Mesenchymal stem cell (in vitro differentiated cells and primary cell): ENCODE data around the gene CEP89.
A peak's percentile ranks its signal among the peaks of the same experiment; 100 is the strongest.

Source experiments
- DNase-seq: peaks from one replicate; pipeline ENCODE4 v3.0.0-alpha.2; 2013
- H2AFZ ChIP-seq: one replicate; pipeline ENCODE4 v1.6.1; 2013; ENCODE audit warnings: low read depth, mild to moderate bottlenecking, control low read depth, inconsistent platforms, low read length, moderate library complexity
- H2AK5ac ChIP-seq: 2 replicates; pipeline ENCODE4 v1.6.1; 2013; ENCODE audit warnings: low read length, moderate library complexity, mild to moderate bottlenecking, inconsistent platforms; ENCODE audit not compliant: severe bottlenecking
- H2BK120ac ChIP-seq: one replicate; pipeline ENCODE4 v1.6.1; 2013; ENCODE audit warnings: low read depth, mild to moderate bottlenecking, inconsistent platforms, low read length, moderate library complexity
- H2BK12ac ChIP-seq, 2 experiments: one replicate each; pipeline ENCODE4 v1.6.1; 2013; ENCODE audit warnings: inconsistent platforms in 2 of 2, low read length in 2 of 2, mild to moderate bottlenecking in 2 of 2, moderate library complexity in 2 of 2, control low read depth in 1 of 2
- H2BK15ac ChIP-seq: one replicate; pipeline ENCODE4 v1.6.1; 2013; ENCODE audit warnings: mild to moderate bottlenecking, low read depth, inconsistent platforms; ENCODE audit not compliant: poor library complexity, severe bottlenecking
- H2BK5ac ChIP-seq: 2 replicates; pipeline ENCODE4 v1.6.1; 2013; ENCODE audit warnings: low read depth, mild to moderate bottlenecking, low read length, control low read depth, inconsistent platforms; ENCODE audit not compliant: poor library complexity, severe bottlenecking
- H3K14ac ChIP-seq, 2 experiments: one replicate each; pipeline ENCODE4 v1.6.1; 2013; ENCODE audit warnings: inconsistent platforms in 2 of 2, low read length in 2 of 2, control low read depth in 1 of 2, mild to moderate bottlenecking in 1 of 2, moderate library complexity in 1 of 2
- H3K18ac ChIP-seq, 2 experiments: one replicate each; pipeline ENCODE4 v1.6.1; 2013; ENCODE audit warnings: inconsistent platforms in 2 of 2, low read length in 2 of 2, control low read depth in 1 of 2, low read depth in 1 of 2, mild to moderate bottlenecking in 1 of 2
- H3K23ac ChIP-seq, 2 experiments: one replicate each; pipeline ENCODE4 v1.6.1; 2013; ENCODE audit warnings: inconsistent platforms in 2 of 2, low read length in 2 of 2, mild to moderate bottlenecking in 2 of 2, moderate library complexity in 2 of 2, control low read depth in 1 of 2
- H3K27ac ChIP-seq: 2 replicates; pipeline ENCODE4 v1.5.1; 2013; ENCODE audit warnings: mild to moderate bottlenecking, moderate library complexity, low read length, control low read depth, inconsistent platforms; ENCODE audit not compliant: poor library complexity, severe bottlenecking
- H3K27me3 ChIP-seq, 2 experiments: 2 replicates each; pipeline versions ENCODE4 v1.6.1 to v1.7.0; 2013; ENCODE audit warnings: low read length in 2 of 2, mild to moderate bottlenecking in 2 of 2, moderate library complexity in 2 of 2, control low read depth in 1 of 2, inconsistent platforms in 1 of 2; ENCODE audit not compliant: control insufficient read depth in 1 of 2, insufficient read depth in 1 of 2
- H3K36me3 ChIP-seq, 2 experiments: 2 replicates each; pipeline versions ENCODE4 v1.6.1 to v1.7.0; 2013; ENCODE audit warnings: low read length in 2 of 2, control low read depth in 1 of 2, inconsistent platforms in 1 of 2, low read depth in 1 of 2, mild to moderate bottlenecking in 1 of 2; ENCODE audit not compliant: insufficient read depth in 2 of 2, control insufficient read depth in 1 of 2
- H3K4ac ChIP-seq, 2 experiments: one replicate each; pipeline ENCODE4 v1.6.1; 2013; ENCODE audit warnings: inconsistent platforms in 2 of 2, low read length in 2 of 2, mild to moderate bottlenecking in 2 of 2, moderate library complexity in 2 of 2, control low read depth in 1 of 2, low read depth in 1 of 2
- H3K4me1 ChIP-seq: 2 replicates; pipeline ENCODE4 v1.6.1; 2013; ENCODE audit warnings: low read depth, low read length, control low read depth; ENCODE audit not compliant: control insufficient read depth, insufficient read depth
- H3K4me2 ChIP-seq: 2 replicates; pipeline ENCODE4 v1.6.1; 2013; ENCODE audit warnings: low read length, mild to moderate bottlenecking, inconsistent platforms; ENCODE audit not compliant: poor library complexity, severe bottlenecking
- H3K4me3 ChIP-seq, 2 experiments: 2 replicates each; pipeline versions ENCODE4 v1.5.1 to v1.7.0; 2013; ENCODE audit warnings: low read length in 2 of 2, mild to moderate bottlenecking in 2 of 2, control low read depth in 1 of 2, low read depth in 1 of 2; ENCODE audit not compliant: insufficient read depth in 1 of 2
- H3K79me1 ChIP-seq: replicated peaks from 2 replicates; pipeline ENCODE4 v1.6.1; 2013; ENCODE audit warnings: mild to moderate bottlenecking, control low read depth, low read length, inconsistent platforms; ENCODE audit not compliant: poor library complexity, severe bottlenecking
- H3K9ac ChIP-seq: 2 replicates; pipeline ENCODE4 v1.7.0; 2013; ENCODE audit warnings: mild to moderate bottlenecking, low read length, moderate library complexity
- H3K9me3 ChIP-seq: 2 replicates; pipeline ENCODE4 v1.7.0; 2013; ENCODE audit warnings: mild to moderate bottlenecking, low read length; ENCODE audit not compliant: control insufficient read depth
- H4K8ac ChIP-seq: one replicate; pipeline ENCODE4 v1.6.1; 2013; ENCODE audit warnings: inconsistent platforms, mild to moderate bottlenecking, low read length, moderate library complexity
- H4K91ac ChIP-seq: one replicate; pipeline ENCODE4 v1.6.1; 2013; ENCODE audit warnings: mild to moderate bottlenecking, low read length, inconsistent platforms
- WGBS: methylation state at CpG from one replicate; pipeline ENCODE4 v1.1.7; 2013; ENCODE audit warnings: mixed read lengths; 5-methylcytosine and 5-hydroxymethylcytosine counted together

The CEP89 gene

DNA sequence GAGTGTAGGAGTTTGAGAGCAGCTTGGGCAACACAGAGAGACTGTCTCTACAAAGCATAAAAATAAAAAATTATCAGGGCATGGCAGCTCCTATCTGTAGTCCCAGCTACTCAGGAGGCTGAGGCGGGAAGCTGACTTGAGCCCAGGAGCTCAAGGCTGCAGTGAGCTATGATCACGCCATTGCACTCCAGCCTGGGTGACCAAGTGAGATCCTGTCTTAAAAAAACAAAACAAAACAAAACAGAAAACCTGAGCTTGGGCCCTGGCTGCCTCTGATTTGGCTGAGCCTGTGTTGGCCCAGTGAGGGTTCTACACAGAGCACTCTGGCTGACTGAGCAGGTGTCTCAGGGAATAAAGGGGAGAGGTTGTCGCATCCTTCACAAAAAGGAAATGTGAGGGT is 110.2 kb downstream of the CEP89 start:
- Histone ChIP-seq H2BK5ac (no peak overlapping the region), H4K8ac (no peak overlapping the region), H3K9ac (no peak overlapping the region), H3K27me3 (peaks cover 0 to 1% of the 10 kb centered on the region in 2 experiments), H3K36me3 (no peaks in the 10 kb centered on the region), H3K27ac (no peak overlapping the region), H4K91ac (no peak overlapping the region), H3K9me3 (no peaks in the 10 kb centered on the region), H3K18ac (no peak overlapping the region), H3K4ac (no peak overlapping the region), H2BK120ac (no peak overlapping the region), H3K4me3 (no peak overlapping the region), H2BK12ac (no peak overlapping the region), H3K79me1 (no peaks in the 10 kb centered on the region), H3K4me1 (peaks cover 3% of the 10 kb centered on the region), H3K14ac (no peak overlapping the region), H2AFZ (no peak overlapping the region), H3K4me2 (no peak overlapping the region), H2AK5ac (no peak overlapping the region), H3K23ac (no peak overlapping the region), H2BK15ac (no peak overlapping the region)
- no peak for DNase-seq
- 96% methylated on average over 2 of the region's 3 CpGs for WGBS

DNA sequence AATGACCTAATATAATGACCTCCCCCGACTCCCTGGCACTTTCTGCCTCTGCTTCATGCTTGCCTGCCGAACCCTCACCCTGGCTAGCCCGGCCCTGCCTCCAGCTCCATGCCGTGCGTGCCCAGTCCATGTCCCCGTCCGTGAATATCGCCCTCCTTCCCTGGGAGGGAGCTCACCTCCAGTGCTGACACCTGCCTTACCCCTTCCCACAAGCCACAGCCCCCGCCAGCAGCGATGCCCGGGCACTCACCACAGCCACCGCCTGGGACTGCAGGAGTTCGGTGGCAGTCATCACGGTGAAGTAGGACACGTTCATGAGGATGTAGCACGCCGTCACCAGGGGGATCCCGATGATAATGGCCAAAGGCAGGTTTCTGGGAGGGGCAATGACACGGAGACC is 112.2 kb downstream of the CEP89 start:
- H3K27ac ChIP-seq = no peak overlapping the region
- no peak overlapping the region for H4K8ac ChIP-seq
- H3K18ac ChIP-seq = no peak overlapping the region
- H3K79me1 ChIP-seq = no peaks in the 10 kb centered on the region
- peaks cover 3% of the 10 kb centered on the region for H3K4me1 ChIP-seq
- H3K9me3 ChIP-seq = no peaks in the 10 kb centered on the region
- H2BK12ac ChIP-seq = no peak overlapping the region
- no peak overlapping the region for H3K14ac ChIP-seq
- H3K23ac ChIP-seq = peak overlapping the region in 1 of 2 experiments; percentile 70
- H3K9ac ChIP-seq = no peak overlapping the region
- H3K36me3 ChIP-seq = no peaks in the 10 kb centered on the region
- no peak for DNase-seq
- H3K4me2 ChIP-seq = no peak overlapping the region
- H2AFZ ChIP-seq = no peak overlapping the region
- no peak overlapping the region for H2BK5ac ChIP-seq
- no peak overlapping the region for H2BK15ac ChIP-seq
- H3K27me3 ChIP-seq = no peaks in the 10 kb centered on the region
- no peak overlapping the region for H3K4ac ChIP-seq
- 91% methylated on average over 19 of the region's 19 CpGs for WGBS
- H2BK120ac ChIP-seq = no peak overlapping the region
- no peak overlapping the region for H4K91ac ChIP-seq
- no peak overlapping the region for H3K4me3 ChIP-seq
- no peak overlapping the region for H2AK5ac ChIP-seq

DNA sequence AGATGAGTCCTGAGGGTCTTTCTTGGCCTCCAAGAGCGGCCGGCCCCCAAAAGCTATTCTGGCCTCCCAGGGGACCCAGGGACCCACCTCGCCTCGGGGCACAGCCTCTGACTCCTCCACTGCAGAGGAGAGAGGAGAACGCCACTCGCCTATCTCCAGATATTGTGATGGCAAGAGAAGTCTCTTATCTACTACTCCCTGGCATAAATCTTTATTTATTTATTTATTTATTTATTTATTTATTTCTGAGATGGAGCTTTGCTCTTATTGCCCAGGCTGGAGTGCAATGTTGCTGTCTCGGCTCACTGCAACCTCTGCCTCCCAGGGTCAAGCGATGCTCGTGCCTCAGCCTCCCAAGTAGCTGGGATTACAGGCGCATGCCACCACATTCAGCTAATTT is 113.2 kb downstream of the CEP89 start:
- Histone ChIP-seq H3K9me3 (no peaks in the 10 kb centered on the region), H2BK12ac (no peak overlapping the region), H3K18ac (no peak overlapping the region), H2BK120ac (no peak overlapping the region), H4K8ac (no peak overlapping the region), H3K14ac (no peak overlapping the region), H3K36me3 (no peaks in the 10 kb centered on the region), H3K23ac (no peak overlapping the region), H2AFZ (no peak overlapping the region), H3K4me2 (no peak overlapping the region), H3K4ac (no peak overlapping the region), H3K79me1 (no peaks in the 10 kb centered on the region), H3K27me3 (no peaks in the 10 kb centered on the region), H4K91ac (no peak overlapping the region), H2BK15ac (no peak overlapping the region), H3K4me1 (peaks cover 3% of the 10 kb centered on the region), H2AK5ac (no peak overlapping the region), H3K27ac (no peak overlapping the region), H3K4me3 (no peak overlapping the region), H3K9ac (no peak overlapping the region), H2BK5ac (no peak overlapping the region)
- no peak for DNase-seq
- WGBS = 88% methylated on average over 8 of the region's 10 CpGs

DNA sequence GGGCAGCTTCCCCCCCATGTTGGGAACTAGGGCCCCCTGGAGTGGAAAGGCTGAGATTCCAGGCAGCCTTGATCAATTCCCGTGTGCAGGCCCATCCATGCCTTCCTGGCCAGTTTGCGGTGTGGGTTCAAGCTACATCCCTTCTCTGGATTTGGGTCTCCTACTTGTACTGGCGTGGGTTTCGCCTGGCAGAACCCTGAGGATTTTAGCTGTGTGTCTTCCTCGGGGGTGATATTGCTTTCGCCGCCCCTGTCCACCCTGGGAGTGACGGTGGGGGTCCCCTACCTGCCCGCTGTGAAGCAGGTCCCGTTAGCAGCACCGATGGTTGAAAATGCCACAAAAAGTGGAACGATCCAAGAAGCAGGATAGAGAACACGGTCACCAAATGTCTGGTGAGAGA is 113.6 kb downstream of the CEP89 start:
- no peak overlapping the region for H4K91ac ChIP-seq
- no peaks in the 10 kb centered on the region for H3K79me1 ChIP-seq
- H3K9me3 ChIP-seq = no peaks in the 10 kb centered on the region
- no peak overlapping the region for H2AFZ ChIP-seq
- no peak overlapping the region for H2BK12ac ChIP-seq
- WGBS = 90% methylated on average over 13 of the region's 13 CpGs
- no peaks in the 10 kb centered on the region for H3K36me3 ChIP-seq
- H3K27me3 ChIP-seq = no peaks in the 10 kb centered on the region
- no peak overlapping the region for H4K8ac ChIP-seq
- no peak overlapping the region for H3K4me2 ChIP-seq
- no peak overlapping the region for H3K23ac ChIP-seq
- H2AK5ac ChIP-seq = no peak overlapping the region
- no peak overlapping the region for H3K4me3 ChIP-seq
- H3K14ac ChIP-seq = no peak overlapping the region
- H2BK5ac ChIP-seq = no peak overlapping the region
- no peak overlapping the region for H2BK120ac ChIP-seq
- peaks cover 3% of the 10 kb centered on the region for H3K4me1 ChIP-seq
- H3K4ac ChIP-seq = no peak overlapping the region
- H2BK15ac ChIP-seq = no peak overlapping the region
- no peak overlapping the region for H3K27ac ChIP-seq
- DNase-seq = no peak
- H3K18ac ChIP-seq = no peak overlapping the region
- H3K9ac ChIP-seq = no peak overlapping the region
